SU-DHL-6 (cell line): ENCODE results near the gene LRCH1.

Source experiments
- EZH2phosphoT487 ChIP-seq: fragments of 200-600 bp; sonication (generic), shearing (Covaris generic); conservative IDR thresholded peaks from 2 replicates; pipeline ENCODE4 v1.6.1; 2018; ENCODE audit warnings: mild to moderate bottlenecking, antibody characterized with exemption, low read length, moderate library complexity, mixed read lengths
- TF ChIP-seq, protein P1 (sequence below): fragments of 200-600 bp; sonication (generic); IDR thresholded peaks from one replicate; pipeline ENCODE4 v1.5.1; 2017; ENCODE audit warnings: antibody characterized with exemption, mild to moderate bottlenecking, low read length, moderate library complexity; ENCODE audit not compliant: insufficient read depth, poor library complexity, severe bottlenecking

- TF ChIP-seq EZH2phosphoT487 = no peak
- TF ChIP-seq, protein P1, sequence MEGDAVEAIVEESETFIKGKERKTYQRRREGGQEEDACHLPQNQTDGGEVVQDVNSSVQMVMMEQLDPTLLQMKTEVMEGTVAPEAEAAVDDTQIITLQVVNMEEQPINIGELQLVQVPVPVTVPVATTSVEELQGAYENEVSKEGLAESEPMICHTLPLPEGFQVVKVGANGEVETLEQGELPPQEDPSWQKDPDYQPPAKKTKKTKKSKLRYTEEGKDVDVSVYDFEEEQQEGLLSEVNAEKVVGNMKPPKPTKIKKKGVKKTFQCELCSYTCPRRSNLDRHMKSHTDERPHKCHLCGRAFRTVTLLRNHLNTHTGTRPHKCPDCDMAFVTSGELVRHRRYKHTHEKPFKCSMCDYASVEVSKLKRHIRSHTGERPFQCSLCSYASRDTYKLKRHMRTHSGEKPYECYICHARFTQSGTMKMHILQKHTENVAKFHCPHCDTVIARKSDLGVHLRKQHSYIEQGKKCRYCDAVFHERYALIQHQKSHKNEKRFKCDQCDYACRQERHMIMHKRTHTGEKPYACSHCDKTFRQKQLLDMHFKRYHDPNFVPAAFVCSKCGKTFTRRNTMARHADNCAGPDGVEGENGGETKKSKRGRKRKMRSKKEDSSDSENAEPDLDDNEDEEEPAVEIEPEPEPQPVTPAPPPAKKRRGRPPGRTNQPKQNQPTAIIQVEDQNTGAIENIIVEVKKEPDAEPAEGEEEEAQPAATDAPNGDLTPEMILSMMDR = no peak
Measured at GRCh38 chr13:46575301-46575771, 22.4 kb downstream of the LRCH1 start.
